ENCODE data around the gene ZXDC.
A peak's percentile ranks its signal among the peaks of the same experiment; 100 is the strongest.

The ZXDC gene

GRCh38 chr3:126432361-126433104, 43.2 kb downstream of the ZXDC start:
- DNase-seq (ENCODE audit: low read depth), result peak; percentile 9
- no peak overlapping the region for H3K4me3 ChIP-seq (ENCODE audit: low read depth, low read length)
- TF ChIP-seq CTCF (conservative IDR thresholded peaks at IDR 0.05; ENCODE audit: low read depth, low read length), result no peak

DNA sequence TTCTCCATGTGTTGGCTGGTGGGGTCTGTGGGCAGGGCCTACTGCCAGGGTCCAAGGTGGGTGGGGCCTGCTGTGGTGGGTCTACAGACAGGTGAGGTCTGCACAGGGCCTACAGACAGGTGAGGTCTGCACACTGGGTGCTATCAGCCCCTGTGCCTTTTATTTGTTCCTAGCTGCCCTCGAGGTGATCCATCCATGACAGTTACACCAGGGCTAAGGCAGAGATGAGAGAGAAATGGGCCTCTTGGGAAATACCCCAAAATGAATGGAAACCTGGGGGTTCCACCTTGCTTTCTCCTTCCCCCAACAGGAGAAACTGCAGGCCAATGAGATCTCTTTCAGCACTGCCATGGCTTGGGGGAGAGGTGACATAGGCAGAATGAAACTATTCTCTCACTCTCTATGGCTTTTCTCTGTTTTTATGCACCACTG, 44.6 kb downstream of the ZXDC start:
- no peak overlapping the region for H3K4me3 ChIP-seq (ENCODE audit: low read depth, low read length)
- no peak for TF ChIP-seq CTCF (conservative IDR thresholded peaks at IDR 0.05; ENCODE audit: low read depth, low read length)
- DNase-seq (ENCODE audit: low read depth), result no peak

DNA sequence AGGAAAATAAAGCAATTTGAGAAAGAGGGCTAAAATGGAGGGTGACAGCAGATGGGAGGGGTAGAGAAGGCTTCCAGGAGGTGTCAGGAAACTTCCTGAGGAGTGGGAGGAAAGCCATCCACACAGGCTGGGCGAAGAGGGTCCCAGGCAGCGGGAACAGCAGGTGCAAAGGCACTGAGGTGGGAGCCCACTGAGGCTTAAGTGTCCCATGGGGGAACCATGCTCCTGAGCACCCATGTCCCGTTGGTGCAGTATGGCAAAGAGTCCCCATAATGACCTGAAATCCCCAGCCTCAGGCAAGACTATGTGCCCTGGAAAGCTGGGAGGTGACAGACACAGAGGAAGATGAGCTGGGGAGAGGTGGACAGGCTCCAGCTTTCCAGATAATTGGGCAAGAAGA, 50.9 kb downstream of the ZXDC start:
- TF ChIP-seq CTCF (conservative IDR thresholded peaks at IDR 0.05; ENCODE audit: low read depth, low read length), result no peak
- DNase-seq (ENCODE audit: low read depth), result no peak
- no peak overlapping the region for H3K4me3 ChIP-seq (ENCODE audit: low read depth, low read length)

GRCh38 chr3:126424039-126424717, 51.5 kb downstream of the ZXDC start:
- TF ChIP-seq CTCF (conservative IDR thresholded peaks at IDR 0.05; ENCODE audit: low read depth, low read length), result no peak
- no peak for DNase-seq (ENCODE audit: low read depth)
- no peak overlapping the region for H3K4me3 ChIP-seq (ENCODE audit: low read depth, low read length)

DNA sequence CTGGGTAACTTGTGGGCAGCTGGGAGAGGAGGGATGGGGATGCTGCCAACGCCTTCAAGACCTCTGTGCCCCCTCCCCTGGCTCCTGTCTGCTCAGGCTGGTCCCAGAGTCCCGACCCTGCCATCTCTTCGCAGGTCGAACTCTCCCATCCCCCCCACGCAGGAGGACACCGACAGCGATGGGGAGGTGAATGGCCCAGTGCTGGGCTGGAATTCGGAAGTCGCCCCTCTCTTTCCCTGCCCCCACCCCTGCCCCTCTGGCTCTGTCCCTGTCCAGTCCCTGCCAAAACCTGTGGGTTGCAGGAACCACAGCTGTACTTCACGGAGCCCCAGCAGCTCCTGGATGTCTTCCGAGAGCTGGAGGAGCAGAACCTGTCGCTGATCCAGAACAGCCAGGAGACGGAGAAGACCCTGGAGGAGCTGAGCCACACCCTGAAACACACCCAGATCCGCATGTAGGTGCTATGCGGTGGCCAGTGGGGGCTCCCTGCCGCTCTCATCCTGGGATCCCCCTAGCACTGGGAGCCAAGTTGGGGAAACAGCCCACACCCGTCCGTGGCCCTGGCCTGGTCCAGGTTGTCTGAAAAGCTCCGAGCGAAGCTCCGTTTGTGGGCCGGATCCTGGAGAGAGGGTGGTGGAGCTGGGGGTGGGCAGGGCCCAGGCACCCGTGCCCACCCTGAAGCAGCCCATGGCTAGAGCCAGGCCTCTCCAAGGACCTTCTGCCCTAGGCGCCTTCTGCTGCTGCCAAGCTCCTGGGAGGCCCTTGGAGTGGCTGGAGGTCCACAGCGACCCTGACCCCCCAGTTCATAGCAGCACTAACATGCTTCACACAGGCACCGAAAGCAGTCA, 52.3 kb downstream of the ZXDC start:
- no peak for TF ChIP-seq CTCF (conservative IDR thresholded peaks at IDR 0.05; ENCODE audit: low read depth, low read length)
- no peak overlapping the region for H3K4me3 ChIP-seq (ENCODE audit: low read depth, low read length)
- DNase-seq (ENCODE audit: low read depth), result no peak

- H3K4me3 ChIP-seq (ENCODE audit: low read depth, low read length), result no peak overlapping the region
- no peak for DNase-seq (ENCODE audit: low read depth)
- no peak for TF ChIP-seq CTCF (conservative IDR thresholded peaks at IDR 0.05; ENCODE audit: low read depth, low read length)
Observed at GRCh38 chr3:126422571-126423091, 53.1 kb downstream of the ZXDC start.

Measured in choroid plexus epithelial cell (primary cell).